HG03575 (cell line): ENCODE measurements around the gene LAMP5.

ENCODE experiments used
- ATAC-seq: cut with Tn5 transposase; IDR thresholded peaks from one replicate; pipeline ENCODE4 v1.9.1; 2021; ENCODE audit not compliant: unreplicated experiment, insufficient number of reproducible peaks, low FRiP score; ENCODE audit errors: extremely low read depth

LAMP5 gene

GRCh38 chr20:9520086-9520485, 5.7 kb downstream of the LAMP5 start:
- ATAC-seq = no peak

- ATAC-seq = no peak
Measured at GRCh38 chr20:9523636-9524035, 9.2 kb downstream of the LAMP5 start.

- no peak for ATAC-seq
Measured at GRCh38 chr20:9531581-9531980, 17.2 kb downstream of the LAMP5 start.

- no peak for ATAC-seq
Measured at GRCh38 chr20:9532069-9532838, 17.9 kb downstream of the LAMP5 start.

GRCh38 chr20:9534025-9534424, 19.6 kb downstream of the LAMP5 start:
- ATAC-seq = no peak

- no peak for ATAC-seq
Measured at GRCh38 chr20:9535449-9535848, 21.1 kb downstream of the LAMP5 start.

- ATAC-seq = no peak
Measured at GRCh38 chr20:9543214-9543613, 28.8 kb downstream of the LAMP5 start.

- no peak for ATAC-seq
Measured at GRCh38 chr20:9550283-9550682, 35.9 kb downstream of the LAMP5 start.

GRCh38 chr20:9550871-9551270, 36.5 kb downstream of the LAMP5 start:
- ATAC-seq = no peak

GRCh38 chr20:9551808-9552550, 37.6 kb downstream of the LAMP5 start:
- no peak for ATAC-seq

GRCh38 chr20:9555781-9556180, 41.4 kb downstream of the LAMP5 start:
- no peak for ATAC-seq

- ATAC-seq = no peak
Measured at GRCh38 chr20:9557411-9557810, 43.0 kb downstream of the LAMP5 start.

GRCh38 chr20:9565910-9566550, 51.6 kb downstream of the LAMP5 start:
- ATAC-seq = no peak

GRCh38 chr20:9566977-9567376, 52.6 kb downstream of the LAMP5 start:
- ATAC-seq = no peak

GRCh38 chr20:9570612-9571011, 56.2 kb downstream of the LAMP5 start:
- no peak for ATAC-seq

GRCh38 chr20:9571783-9572182, 57.4 kb downstream of the LAMP5 start:
- ATAC-seq = no peak

GRCh38 chr20:9572670-9573069, 58.3 kb downstream of the LAMP5 start:
- no peak for ATAC-seq

- ATAC-seq = no peak
Measured at GRCh38 chr20:9573335-9574151, 59.2 kb downstream of the LAMP5 start.

- ATAC-seq = no peak
Measured at GRCh38 chr20:9574181-9574580, 59.8 kb downstream of the LAMP5 start.
